ENCODE measurements around the gene ITGAL.
A peak's percentile ranks its signal among the peaks of the same experiment; 100 is the strongest.

The ITGAL gene

GRCh38 chr16:30524575-30525568 is 52.3 kb downstream of the ITGAL start:
- no peak for DNase-seq (ENCODE audit: extremely low spot score)
- TF ChIP-seq CTCF (IDR thresholded peaks at IDR 0.05; ENCODE audit: control extremely low read depth, extremely low read depth, low read depth, missing control alignments): no peak
- ChIA-PET CTCF (interaction anchor here (0.7 to 2.0 kb wide), 8 partner anchors 10 to 104 kb away, joined by 3 to 11 read pairs (median 4); partner anchors contain the start of genes DCTPP1 and ZNF747), POLR2A (interaction anchor here (0.5 to 1.1 kb wide), 4 partner anchors 27 to 119 kb away, joined by 3 to 5 read pairs (median 4); partner anchors contain the start of gene ZNF688)

GRCh38 chr16:30525844-30526136 is 53.2 kb downstream of the ITGAL start:
- CTCF ChIA-PET: interaction anchor here (1.0 to 1.6 kb wide), 4 partner anchors 15 to 103 kb away, joined by 3 to 5 read pairs (median 4); no protein-coding TSS in a partner anchor
- POLR2A ChIA-PET: no interaction called here
- no peak for TF ChIP-seq CTCF (IDR thresholded peaks at IDR 0.05; ENCODE audit: control extremely low read depth, extremely low read depth, low read depth, missing control alignments)
- DNase-seq (ENCODE audit: extremely low spot score): no peak

- DNase-seq (ENCODE audit: extremely low spot score): peak; percentile 84
- CTCF ChIA-PET: interaction anchor here (0.9 to 1.6 kb wide), 5 partner anchors 16 to 103 kb away, joined by 3 to 7 read pairs (median 5); no protein-coding TSS in a partner anchor
- POLR2A ChIA-PET: interaction anchor here (1.0 kb wide), 1 partner anchor 68 kb away, joined by 7 read pairs; no protein-coding TSS in a partner anchor
- no peak for TF ChIP-seq CTCF (IDR thresholded peaks at IDR 0.05; ENCODE audit: control extremely low read depth, extremely low read depth, low read depth, missing control alignments)
Measured at GRCh38 chr16:30526137-30526822, 53.7 kb downstream of the ITGAL start, which contains the start of gene ZNF768. ZNF768 (minus strand) TSS chr16:30526566; CDS start chr16:30526413, 153 bp downstream.

DNA sequence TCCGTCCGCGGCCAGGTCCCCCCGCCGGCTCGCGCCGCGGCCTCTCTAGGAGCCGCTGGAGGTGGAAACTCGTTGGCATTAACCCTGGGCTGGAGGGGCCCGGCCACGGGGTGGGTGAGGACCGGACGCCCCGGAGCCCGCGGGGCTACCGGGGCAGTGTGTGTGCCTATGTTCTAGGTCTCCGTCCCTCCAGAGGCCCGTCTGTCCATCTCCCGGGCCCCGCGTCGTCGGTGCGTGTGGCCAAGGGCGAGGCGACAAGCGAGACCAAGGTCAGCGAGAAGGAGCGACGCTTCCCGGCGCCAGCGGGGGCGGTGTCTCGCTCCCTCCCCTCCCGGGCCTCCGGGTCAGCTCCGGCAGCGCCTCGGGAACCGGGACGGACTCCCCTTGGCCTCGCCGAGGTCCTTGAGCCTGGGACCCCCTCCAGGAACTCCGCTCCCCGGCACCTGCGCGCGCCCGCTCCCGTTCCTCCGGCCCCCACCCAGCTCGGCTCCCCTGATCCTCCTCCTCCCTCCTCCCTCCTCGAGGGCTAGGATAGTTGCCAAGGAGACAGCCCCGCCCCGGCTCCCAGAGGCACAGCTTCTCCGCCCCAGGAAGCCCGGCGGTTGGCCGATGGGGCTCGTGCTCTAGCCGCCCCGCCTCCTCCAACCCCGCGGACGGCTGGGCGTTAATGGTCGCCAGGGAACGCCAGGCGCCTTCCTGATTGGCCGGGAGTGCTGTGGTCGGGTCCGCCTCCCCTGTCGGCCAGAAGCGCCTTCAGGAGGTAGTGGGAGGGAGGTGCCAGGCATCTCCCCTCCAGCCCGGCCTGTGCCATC is 54.5 kb downstream of the ITGAL start:
- DNase-seq (ENCODE audit: extremely low spot score): peak; percentile 96
- TF ChIP-seq CTCF (IDR thresholded peaks at IDR 0.05; ENCODE audit: control extremely low read depth, extremely low read depth, low read depth, missing control alignments): peak; percentile 19
- POLR2A ChIA-PET: interaction anchor here (0.6 to 1.0 kb wide), 4 partner anchors 8 to 109 kb away, joined by 3 to 7 read pairs (median 4); no protein-coding TSS in a partner anchor
- CTCF ChIA-PET: interaction anchor here (0.9 to 1.2 kb wide), 5 partner anchors 9 to 97 kb away, joined by 3 to 7 read pairs (median 5); partner anchors contain the start of gene DCTPP1

DNA sequence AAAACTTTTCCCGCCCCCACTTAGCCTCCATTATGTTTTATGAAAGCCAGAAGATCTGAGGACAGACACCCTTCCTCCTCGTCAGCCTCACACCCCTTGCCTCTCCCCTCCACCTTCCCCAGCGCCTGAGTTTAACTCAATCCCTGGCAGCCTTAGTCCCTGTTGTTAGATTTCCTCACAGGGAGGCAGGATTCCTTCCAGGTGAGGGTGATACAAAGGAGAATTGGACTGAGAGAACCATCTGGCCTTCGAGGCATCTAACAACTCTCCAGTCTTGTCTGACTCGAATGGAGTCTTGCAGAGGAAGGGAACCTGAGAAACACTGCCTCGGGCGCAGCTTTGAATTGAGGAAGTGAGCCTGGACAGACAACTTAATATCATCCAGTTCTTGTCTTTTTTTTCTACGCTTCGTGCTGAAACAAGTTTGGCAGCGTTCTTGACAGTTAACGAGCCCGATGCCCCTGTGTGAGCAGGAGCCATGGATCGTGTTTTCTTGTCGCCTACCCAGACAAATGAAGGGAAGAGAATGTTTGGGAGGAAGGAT is 55.2 kb downstream of the ITGAL start:
- no peak for TF ChIP-seq CTCF (IDR thresholded peaks at IDR 0.05; ENCODE audit: control extremely low read depth, extremely low read depth, low read depth, missing control alignments)
- POLR2A ChIA-PET: interaction anchor here (1.0 kb wide), 3 partner anchors 8 to 110 kb away, joined by 3 to 7 read pairs (median 5); no protein-coding TSS in a partner anchor
- CTCF ChIA-PET: interaction anchor here (0.9 to 1.3 kb wide), 8 partner anchors 8 to 101 kb away, joined by 3 to 7 read pairs (median 4); partner anchors contain the start of gene DCTPP1
- peak; percentile 71 for DNase-seq (ENCODE audit: extremely low spot score)
